RCC 7860 (cell line): Measurements from ENCODE around the gene AVEN.

Source experiments
- DNase-seq: peaks from one replicate; pipeline ENCODE4 v3.0.0-alpha.2; 2015; ENCODE audit warnings: low spot score
- FAIRE-seq: peaks from 2 replicates; lab custom pipeline; 2012; peaks lifted over from hg19 to GRCh38; lab: Jason Lieb, UNC

The AVEN gene

GRCh38 chr15:33926260-33926659, 112.7 kb downstream of the AVEN start:
- DNase-seq (no peak), FAIRE-seq (no peak)

- no peak for FAIRE-seq
- no peak for DNase-seq
Observed at GRCh38 chr15:33923446-33923845, 115.6 kb downstream of the AVEN start.

- no peak for DNase-seq
Observed at GRCh38 chr15:33915571-33916407, 123.2 kb downstream of the AVEN start.

GRCh38 chr15:33913459-33913858, 125.5 kb downstream of the AVEN start:
- DNase-seq: no peak
- FAIRE-seq: no peak

More at GRCh38 chr15:33915571-33916407, 123.2 kb downstream of the AVEN start:
- FAIRE-seq: no peak

GRCh38 chr15:33912326-33912725, 126.7 kb downstream of the AVEN start:
- FAIRE-seq (no peak), DNase-seq (no peak)

- no peak for DNase-seq
- no peak for FAIRE-seq
Observed at GRCh38 chr15:33910741-33911140, 128.3 kb downstream of the AVEN start.

- FAIRE-seq (no peak), DNase-seq (no peak)
Observed at GRCh38 chr15:33908406-33908805, 130.6 kb downstream of the AVEN start.

- DNase-seq (no peak), FAIRE-seq (no peak)
Observed at GRCh38 chr15:33907326-33907725, 131.7 kb downstream of the AVEN start.

GRCh38 chr15:33903661-33904060, 135.3 kb downstream of the AVEN start:
- DNase-seq (no peak), FAIRE-seq (no peak)

- DNase-seq (no peak), FAIRE-seq (no peak)
Observed at GRCh38 chr15:33902043-33902442, 137.0 kb downstream of the AVEN start.

GRCh38 chr15:33894193-33894592, 144.8 kb downstream of the AVEN start:
- FAIRE-seq: no peak
- no peak for DNase-seq

GRCh38 chr15:33888176-33888575, 150.8 kb downstream of the AVEN start:
- no peak for DNase-seq
- no peak for FAIRE-seq

- FAIRE-seq (no peak), DNase-seq (no peak)
Observed at GRCh38 chr15:33882921-33883320, 156.1 kb downstream of the AVEN start.

- DNase-seq (no peak), FAIRE-seq (no peak)
Observed at GRCh38 chr15:33874156-33874555, 164.8 kb downstream of the AVEN start.

- FAIRE-seq (no peak), DNase-seq (no peak)
Observed at GRCh38 chr15:33872416-33873106, 166.4 kb downstream of the AVEN start.

GRCh38 chr15:33871980-33872379, 167.0 kb downstream of the AVEN start:
- FAIRE-seq (no peak), DNase-seq (no peak)

- no peak for DNase-seq
- FAIRE-seq: no peak
Observed at GRCh38 chr15:33866101-33866737, 172.8 kb downstream of the AVEN start.

GRCh38 chr15:33865416-33865815, 173.6 kb downstream of the AVEN start:
- FAIRE-seq: no peak
- no peak for DNase-seq

- DNase-seq (no peak), FAIRE-seq (no peak)
Observed at GRCh38 chr15:33864360-33865075, 174.5 kb downstream of the AVEN start.

GRCh38 chr15:33860754-33861153, 178.2 kb downstream of the AVEN start:
- FAIRE-seq (peak; percentile 84), DNase-seq (peak; percentile 64)

- FAIRE-seq (no peak), DNase-seq (no peak)
Observed at GRCh38 chr15:33859992-33860545, 178.9 kb downstream of the AVEN start.
